CD8-positive, alpha-beta memory T cell (primary cell): ENCODE results near the gene HS3ST4. TPM values are rescaled to one million over a fixed set of nuclear protein-coding genes. Genes with fewer than 3 reads are reported as not detected.
A peak's percentile ranks its signal among the peaks of the same experiment; 100 is the strongest.
"Not testable (repeated sequence)": the region's sequence is repeated elsewhere in the genome, so short reads cannot be mapped to it uniquely, and the experiment has no call there.

Source experiments
- CTCF ChIA-PET: fragments of 350-600 bp; sonication (Branson Sonifier 250); formaldehyde crosslinking; loops from one replicate; lab custom pipeline; 2021; ENCODE audit warnings: antibody characterized with exemption; lab: Charles Lee
- POLR2A ChIA-PET: fragments of 350-600 bp; sonication (Branson Sonifier 250); formaldehyde crosslinking; loops from one replicate; lab custom pipeline; 2021; ENCODE audit warnings: antibody characterized with exemption; lab: Charles Lee
- DNase-seq, 5 donors: peaks; one replicate each; pipeline versions ENCODE4 v3.0.0 to v3.0.0-alpha.2; 2020 to 2022; ENCODE audit warnings: mixed read lengths in 1 of 5
- H3K27ac ChIP-seq: one replicate; pipeline ENCODE4 v1.7.0; 2013; ENCODE audit warnings: low read depth, mild to moderate bottlenecking, low read length, moderate library complexity
- H3K27me3 ChIP-seq: 2 replicates; pipeline ENCODE4 v1.7.0; 2013; ENCODE audit warnings: low read length, mild to moderate bottlenecking; ENCODE audit not compliant: insufficient read depth, poor library complexity, severe bottlenecking
- H3K36me3 ChIP-seq: 2 replicates; pipeline ENCODE4 v1.7.0; 2013; ENCODE audit warnings: mild to moderate bottlenecking, low read length, moderate library complexity; ENCODE audit not compliant: insufficient read depth
- H3K4me1 ChIP-seq: 2 replicates; pipeline ENCODE4 v1.7.0; 2013; ENCODE audit warnings: mild to moderate bottlenecking, low read length, moderate library complexity; ENCODE audit not compliant: insufficient read depth
- H3K4me3 ChIP-seq: 2 replicates; pipeline ENCODE4 v1.7.0; 2013; ENCODE audit warnings: mild to moderate bottlenecking, low read length
- H3K9me3 ChIP-seq: 2 replicates; pipeline ENCODE4 v1.7.0; 2013; ENCODE audit warnings: mild to moderate bottlenecking, low read length
- H3K27ac Mint-ChIP-seq, 8 donors: one replicate each; pipeline ENCODE4 v1.8.0; 2020 to 2021; ENCODE audit warnings: mixed read lengths in 8 of 8, mild to moderate bottlenecking in 6 of 8, inconsistent platforms in 3 of 8, moderate library complexity in 3 of 8
- H3K27me3 Mint-ChIP-seq, 2 donors: one replicate each; pipeline ENCODE4 v1.8.0; 2020 to 2021; ENCODE audit warnings: mixed read lengths in 2 of 2, mild to moderate bottlenecking in 1 of 2, moderate library complexity in 1 of 2
- H3K36me3 Mint-ChIP-seq, 3 donors: one replicate each; pipeline ENCODE4 v1.8.0; 2020 to 2021; ENCODE audit warnings: mixed read lengths in 3 of 3, inconsistent platforms in 1 of 3, mild to moderate bottlenecking in 1 of 3
- H3K4me1 Mint-ChIP-seq, 3 donors: one replicate each; pipeline ENCODE4 v1.8.0; 2020 to 2021; ENCODE audit warnings: mixed read lengths in 3 of 3, inconsistent platforms in 1 of 3, mild to moderate bottlenecking in 1 of 3
- H3K4me3 Mint-ChIP-seq, 7 donors: one replicate each; pipeline ENCODE4 v1.8.0; 2020 to 2021; ENCODE audit warnings: mixed read lengths in 7 of 7, mild to moderate bottlenecking in 6 of 7, moderate library complexity in 4 of 7, inconsistent platforms in 2 of 7
- H3K9me3 Mint-ChIP-seq, 5 donors: one replicate each; pipeline ENCODE4 v1.8.0; 2020 to 2022; ENCODE audit warnings: mixed read lengths in 5 of 5, mild to moderate bottlenecking in 3 of 5, moderate library complexity in 2 of 5, inconsistent platforms in 1 of 5
- polyA plus RNA-seq: library from polyadenylated mRNA; unstranded; fragments of 300-500 nt; fragmentation: Illumina TruSeq; gene quantifications from one replicate; pipeline ENCODE4 v1.2.3, GENCODE V29; 2021
- total RNA-seq, 2 experiments: library from RNA; stranded (reverse); gene quantifications; one replicate each; pipeline ENCODE4 v1.2.3, GENCODE V29; 2021

Gene HS3ST4
- total and polyA plus RNA-seq, 3 experiments from 2014 or later, result not detected

DNA sequence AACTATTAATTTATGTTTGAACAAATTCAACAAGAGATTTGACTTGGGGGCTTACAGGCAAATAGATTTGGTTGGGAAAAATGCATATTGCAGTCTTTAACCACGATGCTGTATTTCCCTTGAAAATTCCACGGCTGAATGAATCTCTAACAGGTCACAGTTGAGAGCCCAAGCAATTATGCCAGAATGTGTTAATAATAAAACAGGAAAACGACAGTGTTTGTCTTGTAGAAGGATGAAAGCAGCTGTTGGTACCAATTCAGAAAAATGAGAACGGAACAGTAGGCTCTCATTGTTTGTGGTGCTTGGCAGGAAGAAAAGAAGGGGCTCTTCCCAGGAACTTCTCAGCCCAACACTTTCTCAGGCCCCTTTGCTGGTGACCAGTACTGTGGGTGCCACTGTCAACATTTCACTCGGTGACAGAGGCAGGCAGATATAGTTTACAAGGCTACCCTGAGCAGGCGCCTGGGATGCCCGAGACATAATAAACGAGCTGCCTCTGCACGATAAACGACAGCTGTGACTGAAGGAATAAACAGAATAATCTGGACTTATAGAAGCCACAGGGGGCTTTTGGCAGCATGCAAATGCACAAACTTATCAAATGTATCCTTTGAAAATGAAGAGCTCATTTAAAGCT lies 387.1 kb downstream of the HS3ST4 start:
- Mint-ChIP-seq H3K36me3 (no peaks in the 10 kb centered on the region), H3K9me3 (peaks cover 0 to 3% (median 0%) of the 10 kb centered on the region in 5 donors), H3K27ac (no peak overlapping the region), H3K27me3 (peaks cover 2 to 3% of the 10 kb centered on the region in 2 donors), H3K4me1 (no peaks in the 10 kb centered on the region), H3K4me3 (no peak overlapping the region)
- no peaks in the 10 kb centered on the region for H3K27me3 ChIP-seq
- no peaks in the 10 kb centered on the region for H3K4me1 ChIP-seq
- no peak overlapping the region for H3K27ac ChIP-seq
- H3K36me3 ChIP-seq, result no peaks in the 10 kb centered on the region
- no peak for DNase-seq
- ChIA-PET CTCF (no interaction called here), POLR2A (no interaction called here)
- H3K9me3 ChIP-seq, result no peaks in the 10 kb centered on the region
- H3K4me3 ChIP-seq, result no peak overlapping the region

DNA sequence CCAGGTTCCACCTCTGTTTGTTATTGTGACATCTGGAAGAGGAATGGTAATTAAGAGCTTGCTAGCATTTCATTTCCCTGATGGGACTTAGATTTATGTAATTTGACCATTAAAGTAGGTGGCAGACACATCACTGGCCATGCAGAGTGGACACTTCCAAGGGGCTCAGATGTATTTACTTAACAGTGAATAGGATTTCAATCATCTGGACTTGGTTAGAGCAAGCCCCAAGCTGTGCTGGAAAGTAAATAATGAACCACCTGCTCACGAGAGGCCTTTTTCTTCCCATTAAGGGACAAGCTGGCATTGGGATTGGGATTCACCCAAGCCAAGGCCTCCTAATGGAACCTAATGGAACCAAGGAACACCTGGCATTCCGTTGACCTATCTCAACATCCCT lies 395.3 kb downstream of the HS3ST4 start:
- Mint-ChIP-seq H3K27ac (no peak overlapping the region), H3K36me3 (no peaks in the 10 kb centered on the region), H3K4me3 (no peak overlapping the region), H3K27me3 (peaks cover 8% of the 10 kb centered on the region in 2 donors), H3K9me3 (no peaks in the 10 kb centered on the region), H3K4me1 (no peaks in the 10 kb centered on the region)
- Histone ChIP-seq H3K27ac (no peak overlapping the region), H3K27me3 (no peaks in the 10 kb centered on the region), H3K9me3 (no peaks in the 10 kb centered on the region), H3K36me3 (no peaks in the 10 kb centered on the region), H3K4me3 (no peak overlapping the region), H3K4me1 (no peaks in the 10 kb centered on the region)
- ChIA-PET CTCF (no interaction called here), POLR2A (no interaction called here)
- no peak for DNase-seq

DNA sequence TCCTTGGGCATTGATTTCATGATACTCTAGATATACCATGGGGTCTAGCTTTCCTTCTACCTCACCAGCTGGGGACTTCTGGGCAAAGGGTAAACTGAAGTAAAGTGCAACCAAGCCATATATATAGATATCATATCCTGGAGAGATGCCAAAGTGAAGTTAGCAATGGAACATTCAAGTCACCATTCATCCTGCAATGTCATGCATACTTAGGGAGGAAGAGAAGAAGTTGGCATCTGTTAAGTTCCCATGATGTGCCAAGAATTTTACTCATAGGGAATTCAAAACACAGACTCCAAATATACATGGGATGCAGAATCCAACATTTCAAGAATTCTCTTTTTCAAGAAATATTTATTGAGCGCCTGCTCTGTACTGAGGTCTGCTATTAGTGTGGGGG lies 399.8 kb downstream of the HS3ST4 start:
- Mint-ChIP-seq H3K27me3 (peaks cover 8 to 16% of the 10 kb centered on the region in 2 donors), H3K36me3 (no peaks in the 10 kb centered on the region), H3K9me3 (peaks cover 0 to 4% (median 0%) of the 10 kb centered on the region in 5 donors), H3K4me3 (no peak overlapping the region), H3K4me1 (no peaks in the 10 kb centered on the region), H3K27ac (no peak overlapping the region)
- Histone ChIP-seq H3K9me3 (no peaks in the 10 kb centered on the region), H3K4me3 (no peak overlapping the region), H3K27me3 (no peaks in the 10 kb centered on the region), H3K4me1 (no peaks in the 10 kb centered on the region), H3K27ac (no peak overlapping the region), H3K36me3 (no peaks in the 10 kb centered on the region)
- POLR2A ChIA-PET, result no interaction called here
- no peak for DNase-seq
- CTCF ChIA-PET, result no interaction called here

DNA sequence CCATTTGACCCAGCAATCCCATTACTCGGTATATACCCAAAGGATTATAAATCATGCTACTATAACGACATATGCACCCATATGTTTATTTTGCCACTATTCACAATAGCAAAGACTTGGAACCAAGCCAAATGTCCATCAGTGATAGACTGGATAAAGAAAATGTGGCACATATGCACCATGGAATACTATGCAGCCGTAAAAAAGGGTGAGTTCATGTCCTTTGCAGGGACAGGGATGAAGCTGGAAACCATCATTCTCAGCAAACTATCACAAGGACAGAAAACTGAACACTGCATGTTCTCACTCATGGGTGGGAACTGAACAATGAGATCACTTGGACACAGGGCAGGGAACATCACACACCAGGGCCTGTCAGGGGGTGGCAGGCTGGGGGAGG lies 406.4 kb downstream of the HS3ST4 start:
- H3K36me3 ChIP-seq, CTCF ChIA-PET, H3K4me1 ChIP-seq, H3K4me1 Mint-ChIP-seq, H3K9me3 ChIP-seq, H3K27ac Mint-ChIP-seq, H3K4me3 Mint-ChIP-seq, H3K27ac ChIP-seq, POLR2A ChIA-PET, H3K4me3 ChIP-seq, H3K9me3 Mint-ChIP-seq, H3K27me3 Mint-ChIP-seq, H3K27me3 ChIP-seq, H3K36me3 Mint-ChIP-seq, DNase-seq: not testable (repeated sequence)

DNA sequence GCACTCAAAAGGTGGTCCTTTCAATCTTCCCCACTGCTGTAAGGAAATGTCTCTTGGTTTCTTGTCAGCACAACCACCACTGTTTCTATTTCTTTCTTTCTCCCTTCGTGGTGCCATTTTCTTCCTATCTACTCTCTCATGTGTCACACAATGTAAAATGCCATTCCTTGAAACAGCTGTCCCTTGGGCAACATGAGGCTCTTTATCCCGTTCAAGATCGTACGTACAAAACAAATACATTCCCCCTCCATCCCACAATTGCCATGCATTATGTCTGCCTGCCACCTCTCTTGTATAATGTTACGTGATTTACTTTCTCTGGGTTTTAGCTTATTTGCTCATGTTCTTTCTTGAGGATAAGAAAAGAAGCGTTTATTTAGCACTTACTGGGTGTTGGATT lies 410.6 kb downstream of the HS3ST4 start:
- DNase-seq, result no peak
- ChIA-PET CTCF (no interaction called here), POLR2A (no interaction called here)
- H3K4me3 ChIP-seq, result no peak overlapping the region
- no peaks in the 10 kb centered on the region for H3K36me3 Mint-ChIP-seq
- H3K36me3 ChIP-seq, result no peaks in the 10 kb centered on the region
- no peak overlapping the region for H3K4me3 Mint-ChIP-seq
- H3K4me1 ChIP-seq, result no peaks in the 10 kb centered on the region
- no peak overlapping the region for H3K27ac Mint-ChIP-seq
- no peaks in the 10 kb centered on the region for H3K4me1 Mint-ChIP-seq
- H3K27ac ChIP-seq, result no peak overlapping the region
- H3K27me3 ChIP-seq, result no peaks in the 10 kb centered on the region
- H3K9me3 Mint-ChIP-seq, result peaks cover 0 to 3% (median 0%) of the 10 kb centered on the region in 5 donors
- no peaks in the 10 kb centered on the region for H3K9me3 ChIP-seq
- H3K27me3 Mint-ChIP-seq, result peaks cover 0 to 2% of the 10 kb centered on the region in 2 donors

DNA sequence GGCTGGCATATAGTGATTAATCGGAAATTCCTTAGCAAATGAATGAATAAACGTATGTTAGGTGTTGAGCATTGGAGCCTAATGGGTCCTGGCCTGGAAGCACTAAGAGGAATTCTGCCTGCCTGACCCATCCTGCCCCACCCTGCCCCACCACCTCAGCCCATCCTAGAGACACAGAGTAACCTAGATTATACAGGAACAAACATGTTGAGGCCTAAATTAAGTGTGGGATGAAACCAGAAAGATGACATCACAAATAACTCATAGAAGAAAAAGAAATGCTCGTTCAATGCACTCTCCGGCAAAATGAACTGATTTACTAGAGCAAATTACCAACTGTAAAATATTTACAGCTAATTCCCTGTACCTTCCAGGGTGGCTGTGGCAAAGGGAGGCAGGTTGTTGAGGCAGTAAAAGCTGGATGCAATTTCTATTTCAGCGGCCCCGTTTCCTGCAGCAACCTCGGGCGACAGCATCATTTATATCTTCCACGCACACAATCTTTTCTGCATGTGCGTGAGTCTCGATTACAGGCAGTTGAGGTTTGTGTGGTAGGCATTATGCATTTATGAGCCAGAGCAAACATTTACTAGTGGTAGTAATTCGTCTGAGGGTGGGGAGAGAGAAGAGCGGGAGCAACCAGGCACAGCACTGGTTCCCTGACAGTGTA lies 417.2 kb downstream of the HS3ST4 start:
- Mint-ChIP-seq H3K4me1 (no peaks in the 10 kb centered on the region), H3K4me3 (no peak overlapping the region), H3K27me3 (peaks cover 2 to 4% of the 10 kb centered on the region in 2 donors), H3K9me3 (peaks cover 0 to 3% (median 0%) of the 10 kb centered on the region in 5 donors), H3K36me3 (no peaks in the 10 kb centered on the region), H3K27ac (peak overlapping the region in 1 of 8 donors; percentile 15)
- no peaks in the 10 kb centered on the region for H3K36me3 ChIP-seq
- POLR2A ChIA-PET, result no interaction called here
- DNase-seq, result no peak
- no peak overlapping the region for H3K27ac ChIP-seq
- CTCF ChIA-PET, result no interaction called here
- H3K4me1 ChIP-seq, result no peaks in the 10 kb centered on the region
- no peak overlapping the region for H3K4me3 ChIP-seq
- no peaks in the 10 kb centered on the region for H3K9me3 ChIP-seq
- no peaks in the 10 kb centered on the region for H3K27me3 ChIP-seq

DNA sequence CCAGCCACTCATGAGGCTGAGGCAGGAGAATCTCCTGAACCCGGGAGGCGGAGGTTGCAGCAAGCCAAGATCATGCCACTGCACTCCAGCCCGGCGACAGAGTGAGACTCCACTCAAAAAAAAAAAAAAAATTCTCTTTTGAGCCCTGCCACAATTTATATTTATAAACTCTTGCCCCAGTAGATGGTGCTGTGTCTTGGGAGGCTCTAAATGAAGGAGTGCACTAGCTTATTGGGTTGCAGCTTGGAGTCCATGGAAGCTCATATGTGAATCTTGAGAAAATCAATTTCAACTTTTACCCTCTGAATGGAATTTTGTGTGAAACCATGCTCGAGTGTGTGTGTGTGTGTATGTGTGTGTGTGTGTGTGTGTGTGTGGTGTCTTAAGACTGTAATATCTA lies 420.1 kb downstream of the HS3ST4 start:
- ChIA-PET CTCF (no interaction called here), POLR2A (no interaction called here)
- no peak overlapping the region for H3K27ac Mint-ChIP-seq
- no peak for DNase-seq
- Histone ChIP-seq H3K27me3 (no peaks in the 10 kb centered on the region), H3K27ac (no peak overlapping the region), H3K4me3 (no peak overlapping the region), H3K36me3 (no peaks in the 10 kb centered on the region), H3K9me3 (no peaks in the 10 kb centered on the region), H3K4me1 (no peaks in the 10 kb centered on the region)
- no peaks in the 10 kb centered on the region for H3K4me1 Mint-ChIP-seq
- peaks cover 2 to 11% of the 10 kb centered on the region in 2 donors for H3K27me3 Mint-ChIP-seq
- no peaks in the 10 kb centered on the region for H3K9me3 Mint-ChIP-seq
- H3K36me3 Mint-ChIP-seq, result no peaks in the 10 kb centered on the region
- H3K4me3 Mint-ChIP-seq, result no peak overlapping the region

DNA sequence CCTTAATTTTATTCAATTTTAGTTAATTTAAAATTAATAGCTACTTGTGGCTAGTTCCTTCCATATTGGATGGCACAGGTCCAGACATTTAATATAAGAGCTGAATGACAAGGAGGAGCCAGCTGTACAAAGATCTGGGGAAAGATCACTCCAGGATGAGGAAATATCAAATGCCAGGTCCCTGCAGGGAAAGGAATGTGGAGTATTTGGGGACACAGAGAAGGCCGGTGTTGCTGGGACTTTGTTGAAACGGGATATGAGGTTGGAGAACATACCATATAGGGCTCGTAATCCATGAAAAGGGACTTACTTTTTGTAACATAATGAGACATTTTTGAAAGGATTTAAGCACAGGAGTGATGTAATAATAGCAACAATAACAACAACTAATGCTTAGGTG lies 426.8 kb downstream of the HS3ST4 start:
- Mint-ChIP-seq H3K27me3 (peaks cover 7 to 14% of the 10 kb centered on the region in 2 donors), H3K27ac (no peak overlapping the region), H3K9me3 (no peaks in the 10 kb centered on the region), H3K36me3 (no peaks in the 10 kb centered on the region), H3K4me1 (no peaks in the 10 kb centered on the region), H3K4me3 (no peak overlapping the region)
- H3K36me3 ChIP-seq, result no peaks in the 10 kb centered on the region
- H3K27ac ChIP-seq, result no peak overlapping the region
- H3K4me3 ChIP-seq, result no peak overlapping the region
- DNase-seq, result no peak
- ChIA-PET POLR2A (no interaction called here), CTCF (no interaction called here)
- H3K9me3 ChIP-seq, result no peaks in the 10 kb centered on the region
- H3K27me3 ChIP-seq, result no peaks in the 10 kb centered on the region
- no peaks in the 10 kb centered on the region for H3K4me1 ChIP-seq
